K562 (cell line): ENCODE data around the gene ZNF202. TPM values are rescaled to one million over a fixed set of nuclear protein-coding genes. Genes with fewer than 3 reads are reported as not detected.

Experiments
- CHD7 ChIP-seq: fragments of 200-600 bp; sonication (generic); IDR thresholded peaks from one replicate; pipeline ENCODE4 v1.6.1; 2012; ENCODE audit warnings: mild to moderate bottlenecking, low read depth, low read length, inconsistent platforms
- COPS2 ChIP-seq: fragments of 450-650 bp; conservative IDR thresholded peaks from 2 replicates; pipeline ENCODE4 v1.6.1; 2016; ENCODE audit warnings: mild to moderate bottlenecking, moderate library complexity
- DIDO1 ChIP-seq: fragments of 450-650 bp; IDR thresholded peaks from 2 replicates; pipeline ENCODE4 v1.6.1; 2016; ENCODE audit warnings: low read depth, missing biosample characterization, missing genetic modification characterization
- PHF20 ChIP-seq: fragments of 450-650 bp; IDR thresholded peaks from 2 replicates; pipeline ENCODE4 v1.6.1; 2018; ENCODE audit not compliant: partially characterized antibody
- ZBTB26 ChIP-seq: fragments of 450-650 bp; formaldehyde crosslinking; IDR thresholded peaks from 2 replicates; pipeline ENCODE4 v1.4.0; 2022; ENCODE audit warnings: missing genetic modification characterization
- polyA plus RNA-seq, 8 experiments: library from polyadenylated mRNA; depleted of rRNA in 4 of 8; stranded (reverse) in 5 of 8; unstranded in 3 of 8; fragments of >200 nt; fragmentation: Nextera tagmentation in 2 of 8; fragmentation: Illumina TruSeq in 1 of 8; extraction: Ambion mirVana in 2 of 8; extraction: Trizol in 1 of 8; gene quantifications; 2 replicates each; pipeline versions ENCODE4 v1.2.1 to v1.2.3, GENCODE V29; 2011 to 2014; ENCODE audit warnings: inconsistent platforms in 1 of 8, missing spikeins in 1 of 8
- total RNA-seq, 7 experiments: library from RNA; depleted of rRNA in 6 of 7; stranded (reverse); fragments of >200 nt in 6 of 7; fragmentation: Illumina TruSeq in 2 of 7; extraction: Trizol in 2 of 7; gene quantifications; 2 replicates each; pipeline versions ENCODE4 v1.2.1 to v1.2.3, GENCODE V29; 2011 to 2021; ENCODE audit warnings: low replicate concordance in 1 of 7
- TF ChIP-seq, protein P1 (sequence below), 3 experiments: fragments of 200-800 bp in 1 of 3; sonication (Bioruptor generic) in 1 of 3; sonication (generic) in 1 of 3; formaldehyde crosslinking in 1 of 3; IDR thresholded peaks; 2 replicates each; pipeline versions ENCODE4 v1.6.1 to v1.8.0; 2016 to 2022; ENCODE audit warnings: mild to moderate bottlenecking in 2 of 3, missing compliant biosample characterization in 2 of 3, missing genetic modification characterization in 2 of 3, missing genetic modification reagents in 1 of 3

Gene ZNF202
- total and polyA plus RNA-seq, 9 of the 15 experiments (the other 6 are each of a cell fraction or from before 2014, with no cell fraction given) = 2.3 to 18.7 (median 12.7) TPM

DNA sequence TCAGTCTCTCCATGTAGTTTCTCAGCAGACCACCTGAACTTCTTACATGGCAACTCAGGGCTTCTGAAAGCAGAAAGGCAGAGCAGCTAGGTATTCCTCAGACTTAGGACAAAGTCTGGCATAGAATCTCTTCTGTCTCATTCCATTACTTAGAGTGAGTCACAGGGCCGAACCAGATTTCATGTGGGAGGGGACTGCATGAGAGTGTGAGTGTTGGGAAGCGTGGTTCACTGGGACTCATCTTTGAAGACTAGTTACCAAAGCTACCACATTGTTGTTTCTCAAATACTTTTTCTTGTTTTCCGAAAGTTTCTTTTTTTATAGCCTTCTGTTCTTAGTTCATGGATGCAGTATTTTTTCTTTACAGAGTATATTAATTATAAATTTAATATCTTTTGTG is 51.0 kb downstream of the ZNF202 start (continued):
- no peak for TF ChIP-seq CHD7
- TF ChIP-seq PHF20 = no peak
- no peak for TF ChIP-seq ZBTB26 (CRISPR knock-in tag)
- TF ChIP-seq COPS2 = no peak
- TF ChIP-seq, protein P1, sequence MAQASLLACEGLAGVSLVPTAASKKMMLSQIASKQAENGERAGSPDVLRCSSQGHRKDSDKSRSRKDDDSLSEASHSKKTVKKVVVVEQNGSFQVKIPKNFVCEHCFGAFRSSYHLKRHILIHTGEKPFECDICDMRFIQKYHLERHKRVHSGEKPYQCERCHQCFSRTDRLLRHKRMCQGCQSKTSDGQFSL (CRISPR knock-in tag; IDR thresholded peaks at IDR 0.05) = no peak
- TF ChIP-seq, protein P1 (tag; IDR thresholded peaks at IDR 0.05) = no peak
- TF ChIP-seq DIDO1 (tag) = no peak
